SU-DHL-6 (cell line): ENCODE data around the gene SRPK3.
"Not testable (repeated sequence)": the region's sequence is repeated elsewhere in the genome, so short reads cannot be mapped to it uniquely, and the experiment has no call there.

Experiments used
- H2AFZ ChIP-seq: fragments of 200-600 bp; sonication (generic); 2 replicates; pipeline ENCODE4 v1.6.1; 2014; ENCODE audit warnings: low read depth, mild to moderate bottlenecking, moderate library complexity, mixed read lengths, antibody characterized with exemption, low read length; ENCODE audit not compliant: severe bottlenecking
- H3F3A ChIP-seq: fragments of 200-600 bp; shearing (Covaris generic); 2 replicates; pipeline ENCODE4 v1.6.0; 2016; ENCODE audit warnings: antibody characterized with exemption, mild to moderate bottlenecking; ENCODE audit not compliant: insufficient read depth
- H3K27ac ChIP-seq: fragments of 200-600 bp; sonication (generic); 2 replicates; pipeline ENCODE4 v1.5.1; 2016; ENCODE audit warnings: low read depth, mild to moderate bottlenecking, low read length, moderate library complexity, mixed read lengths
- H3K27me3 ChIP-seq: fragments of 200-600 bp; sonication (generic), shearing (Covaris generic); 2 replicates; pipeline ENCODE4 v1.6.0; 2014; ENCODE audit warnings: mild to moderate bottlenecking, low read length
- H3K36me3 ChIP-seq: fragments of 200-600 bp; sonication (generic); 2 replicates; pipeline ENCODE4 v1.6.1; 2014; ENCODE audit warnings: mild to moderate bottlenecking, low read length, mixed read lengths
- H3K4me2 ChIP-seq: fragments of 300-600, 200-600 bp; shearing (Covaris generic), sonication (generic); 2 replicates; pipeline ENCODE4 v1.6.0; 2014; ENCODE audit warnings: low read length, low read depth, mild to moderate bottlenecking; ENCODE audit not compliant: poor library complexity, severe bottlenecking
- H3K4me3 ChIP-seq: fragments of 200-600 bp; sonication (generic); 2 replicates; pipeline ENCODE4 v1.5.1; 2014; ENCODE audit warnings: antibody characterized with exemption, low read length, mild to moderate bottlenecking, mixed read lengths; ENCODE audit not compliant: insufficient read depth, poor library complexity, severe bottlenecking
- H3K79me2 ChIP-seq: fragments of 200-600 bp; sonication (generic); 2 replicates; pipeline ENCODE4 v1.6.1; 2014; ENCODE audit warnings: mild to moderate bottlenecking, low read length, moderate library complexity; ENCODE audit not compliant: insufficient read depth
- H3K9ac ChIP-seq: fragments of 200-600 bp; sonication (generic); 2 replicates; pipeline ENCODE4 v1.7.0; 2014; ENCODE audit warnings: mild to moderate bottlenecking, low read length
- H3K9me2 ChIP-seq: fragments of 200-600 bp; sonication (generic); replicated peaks from 2 replicates; pipeline ENCODE4 v1.6.1; 2014; ENCODE audit warnings: low read length; ENCODE audit not compliant: insufficient read depth
- H3K9me3 ChIP-seq: fragments of 200-600 bp; sonication (generic); 2 replicates; pipeline ENCODE4 v1.6.1; 2014; ENCODE audit warnings: low read length, mixed read lengths; ENCODE audit not compliant: insufficient read depth
- H4K20me1 ChIP-seq: fragments of 200-600 bp; sonication (generic); 2 replicates; pipeline ENCODE4 v1.6.1; 2014; ENCODE audit warnings: low read depth, mild to moderate bottlenecking, antibody characterized with exemption, low read length, moderate library complexity, mixed read lengths
- CTCF ChIP-seq: fragments of 200-600 bp; sonication (generic); IDR thresholded peaks from one replicate; pipeline ENCODE4 v1.5.1; 2017; ENCODE audit warnings: antibody characterized with exemption, mild to moderate bottlenecking, low read length, moderate library complexity; ENCODE audit not compliant: insufficient read depth, poor library complexity, severe bottlenecking
- EZH2phosphoT487 ChIP-seq: fragments of 200-600 bp; sonication (generic), shearing (Covaris generic); conservative IDR thresholded peaks from 2 replicates; pipeline ENCODE4 v1.6.1; 2018; ENCODE audit warnings: mild to moderate bottlenecking, antibody characterized with exemption, low read length, moderate library complexity, mixed read lengths

SRPK3 gene

GRCh38 chrX:153739754-153740486, 40.9 kb upstream of the SRPK3 start:
- H3K9me2 ChIP-seq, result no peaks in the 10 kb centered on the region
- no peak overlapping the region for H3K4me3 ChIP-seq
- H4K20me1 ChIP-seq, result no peaks in the 10 kb centered on the region
- no peak overlapping the region for H3K27ac ChIP-seq
- no peaks in the 10 kb centered on the region for H3K36me3 ChIP-seq
- TF ChIP-seq CTCF (no peak), EZH2phosphoT487 (no peak)
- no peak overlapping the region for H2AFZ ChIP-seq
- H3K27me3 ChIP-seq, result no peaks in the 10 kb centered on the region
- H3F3A ChIP-seq, result no peaks in the 10 kb centered on the region
- H3K79me2 ChIP-seq, result no peaks in the 10 kb centered on the region
- no peak overlapping the region for H3K9ac ChIP-seq
- H3K9me3 ChIP-seq, result no peaks in the 10 kb centered on the region
- no peak overlapping the region for H3K4me2 ChIP-seq

- no peaks in the 10 kb centered on the region for H3K9me3 ChIP-seq
- H2AFZ ChIP-seq, result no peak overlapping the region
- H3K9me2 ChIP-seq, result no peaks in the 10 kb centered on the region
- H3K9ac ChIP-seq, result no peak overlapping the region
- no peaks in the 10 kb centered on the region for H3K27me3 ChIP-seq
- H3F3A ChIP-seq, result no peaks in the 10 kb centered on the region
- TF ChIP-seq CTCF (no peak), EZH2phosphoT487 (no peak)
- no peaks in the 10 kb centered on the region for H4K20me1 ChIP-seq
- H3K4me2 ChIP-seq, result no peak overlapping the region
- H3K36me3 ChIP-seq, result no peaks in the 10 kb centered on the region
- no peak overlapping the region for H3K27ac ChIP-seq
- no peaks in the 10 kb centered on the region for H3K79me2 ChIP-seq
- no peak overlapping the region for H3K4me3 ChIP-seq
These were observed 40.1 kb upstream of the SRPK3 start for GRCh38 chrX:153740631-153741222.

- Histone ChIP-seq H3K27me3 (no peaks in the 10 kb centered on the region), H2AFZ (no peak overlapping the region), H3K79me2 (no peaks in the 10 kb centered on the region), H3K4me2 (no peak overlapping the region), H3K9me3 (no peaks in the 10 kb centered on the region), H3K36me3 (no peaks in the 10 kb centered on the region), H3K27ac (no peak overlapping the region), H3K4me3 (no peak overlapping the region), H4K20me1 (no peaks in the 10 kb centered on the region), H3K9ac (no peak overlapping the region), H3K9me2 (no peaks in the 10 kb centered on the region), H3F3A (no peaks in the 10 kb centered on the region)
- TF ChIP-seq EZH2phosphoT487 (no peak), CTCF (no peak)
These were observed 39.4 kb upstream of the SRPK3 start for GRCh38 chrX:153741446-153741845.

- not testable (repeated sequence) for H3K27me3 ChIP-seq, H3K9me2 ChIP-seq, H3F3A ChIP-seq, H3K4me2 ChIP-seq, H2AFZ ChIP-seq, H3K27ac ChIP-seq, H3K79me2 ChIP-seq, H3K36me3 ChIP-seq, H4K20me1 ChIP-seq, H3K9me3 ChIP-seq, H3K4me3 ChIP-seq, H3K9ac ChIP-seq
These were observed 38.7 kb upstream of the SRPK3 start for GRCh38 chrX:153742111-153742510.

GRCh38 chrX:153742796-153743467, 37.9 kb upstream of the SRPK3 start:
- not testable (repeated sequence) for H3K9me2 ChIP-seq, H3K4me3 ChIP-seq, H3K27ac ChIP-seq, H3K9me3 ChIP-seq, H3K9ac ChIP-seq, H4K20me1 ChIP-seq, H3F3A ChIP-seq, H3K36me3 ChIP-seq, H2AFZ ChIP-seq, H3K79me2 ChIP-seq, H3K4me2 ChIP-seq, H3K27me3 ChIP-seq
